Esophagus squamous epithelium (tissue), 5 donors: ENCODE measurements around the gene C1orf115. TPM values are rescaled to one million over a fixed set of nuclear protein-coding genes. Genes with fewer than 3 reads are reported as not detected.

Source experiments
- DNase-seq: peaks from one replicate; lab custom pipeline; 2025; lab: John Stamatoyannopoulos, UW
- H3K27ac ChIP-seq, 4 donors: fragments of 200-600 bp; sonication (generic); one replicate each; pipeline ENCODE4 v1.5.1; 2016 to 2019; ENCODE audit warnings: mild to moderate bottlenecking in 1 of 4
- H3K27me3 ChIP-seq, 4 donors: fragments of 200-600 bp; sonication (generic); 1 replicate in 3 of 4; 2 replicates in 1 of 4; pipeline versions ENCODE4 v1.5.1 to v1.6.0; 2017 to 2021; ENCODE audit warnings: antibody characterized with exemption in 1 of 4
- H3K36me3 ChIP-seq, 3 donors: fragments of 200-600 bp; sonication (generic); one replicate each; pipeline ENCODE4 v1.5.1; 2016 to 2019
- H3K4me1 ChIP-seq, 3 donors: fragments of 200-600 bp; sonication (generic); one replicate each; pipeline ENCODE4 v1.5.1; 2017 to 2019
- H3K4me3 ChIP-seq, 4 donors: fragments of 200-600 bp; sonication (generic); 1 replicate in 3 of 4; 2 replicates in 1 of 4; pipeline ENCODE4 v1.5.1; 2016 to 2019; ENCODE audit warnings: mild to moderate bottlenecking in 2 of 4, moderate library complexity in 1 of 4
- H3K9me3 ChIP-seq, 3 donors: fragments of 200-600 bp; sonication (generic); one replicate each; pipeline ENCODE4 v1.5.1; 2016 to 2019
- POLR2A ChIP-seq, 4 donors: fragments of 450-650 bp; IDR thresholded peaks; one replicate each; pipeline ENCODE4 v1.6.1; 2017; ENCODE audit warnings: antibody characterized with exemption in 4 of 4, mild to moderate bottlenecking in 4 of 4, moderate library complexity in 3 of 4
- WGBS, 2 donors: methylation state at CpG; one replicate each; pipeline ENCODE4 v1.1.5; 2018; 5-methylcytosine and 5-hydroxymethylcytosine counted together
- intact Hi-C: fragments of 100-400 bp; cut with DNase I; formaldehyde crosslinking; loops from one replicate; pipeline ENCODE4 v1.15.0; 2022
- total RNA-seq, 4 donors: library from RNA; depleted of rRNA; stranded (reverse); fragments of >200 nt; gene quantifications; one replicate each; pipeline ENCODE4 v1.1.0, GENCODE V29; 2016
- TF ChIP-seq, protein P1 (sequence below), 6 experiments: fragments of 450-650 bp in 4 of 6; fragments of 200-600 bp in 2 of 6; sonication (generic) in 2 of 6; IDR thresholded peaks; one replicate each; pipeline ENCODE4 v1.5.1; 2016 to 2019; ENCODE audit warnings: antibody characterized with exemption in 6 of 6, mild to moderate bottlenecking in 4 of 6, moderate library complexity in 4 of 6
- donor health status: DM: yes; HTN: yes; CAD: no.

C1orf115 gene
- total RNA-seq, 4 donors from 2014 or later = 1.1 to 7.8 (median 4.2) TPM

DNA sequence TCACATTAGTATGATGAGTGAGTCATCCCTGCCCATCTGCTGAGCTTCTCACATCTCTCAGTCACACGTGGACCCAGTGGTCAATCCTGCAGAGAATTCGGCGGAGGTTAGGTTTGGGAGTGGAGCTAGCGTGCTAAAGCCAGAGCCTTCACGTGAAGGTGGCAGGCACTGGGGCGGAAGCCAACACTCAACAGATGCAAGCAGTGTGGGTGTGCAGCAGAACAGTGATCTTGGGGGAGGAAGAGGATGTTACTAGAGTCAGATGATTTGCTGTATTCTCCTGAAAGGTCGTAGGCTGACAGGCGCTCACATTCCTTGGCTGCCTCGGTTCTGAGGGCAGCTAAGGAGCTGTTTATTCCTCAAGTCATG lies 6.7 kb downstream of the C1orf115 start:
- Histone ChIP-seq H3K27me3 (peaks cover 0 to 20% (median 0%) of the 10 kb centered on the region in 4 donors), H3K4me1 (peaks cover 0 to 17% (median 3%) of the 10 kb centered on the region in 3 donors), H3K4me3 (no peak overlapping the region), H3K36me3 (no peaks in the 10 kb centered on the region), H3K9me3 (no peaks in the 10 kb centered on the region), H3K27ac (no peak overlapping the region)
- WGBS, 2 donors = 60 to 71% methylated on average over 9 of the region's 9 CpGs
- TF ChIP-seq, protein P1, sequence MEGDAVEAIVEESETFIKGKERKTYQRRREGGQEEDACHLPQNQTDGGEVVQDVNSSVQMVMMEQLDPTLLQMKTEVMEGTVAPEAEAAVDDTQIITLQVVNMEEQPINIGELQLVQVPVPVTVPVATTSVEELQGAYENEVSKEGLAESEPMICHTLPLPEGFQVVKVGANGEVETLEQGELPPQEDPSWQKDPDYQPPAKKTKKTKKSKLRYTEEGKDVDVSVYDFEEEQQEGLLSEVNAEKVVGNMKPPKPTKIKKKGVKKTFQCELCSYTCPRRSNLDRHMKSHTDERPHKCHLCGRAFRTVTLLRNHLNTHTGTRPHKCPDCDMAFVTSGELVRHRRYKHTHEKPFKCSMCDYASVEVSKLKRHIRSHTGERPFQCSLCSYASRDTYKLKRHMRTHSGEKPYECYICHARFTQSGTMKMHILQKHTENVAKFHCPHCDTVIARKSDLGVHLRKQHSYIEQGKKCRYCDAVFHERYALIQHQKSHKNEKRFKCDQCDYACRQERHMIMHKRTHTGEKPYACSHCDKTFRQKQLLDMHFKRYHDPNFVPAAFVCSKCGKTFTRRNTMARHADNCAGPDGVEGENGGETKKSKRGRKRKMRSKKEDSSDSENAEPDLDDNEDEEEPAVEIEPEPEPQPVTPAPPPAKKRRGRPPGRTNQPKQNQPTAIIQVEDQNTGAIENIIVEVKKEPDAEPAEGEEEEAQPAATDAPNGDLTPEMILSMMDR (IDR thresholded peaks at IDR 0.05) = no peak
- no peak for TF ChIP-seq POLR2A (IDR thresholded peaks at IDR 0.05)
- no peak for DNase-seq
- intact Hi-C loops = loop anchor here (10.0 kb wide), 1 partner anchor 78 kb away; no protein-coding TSS in a partner anchor

DNA sequence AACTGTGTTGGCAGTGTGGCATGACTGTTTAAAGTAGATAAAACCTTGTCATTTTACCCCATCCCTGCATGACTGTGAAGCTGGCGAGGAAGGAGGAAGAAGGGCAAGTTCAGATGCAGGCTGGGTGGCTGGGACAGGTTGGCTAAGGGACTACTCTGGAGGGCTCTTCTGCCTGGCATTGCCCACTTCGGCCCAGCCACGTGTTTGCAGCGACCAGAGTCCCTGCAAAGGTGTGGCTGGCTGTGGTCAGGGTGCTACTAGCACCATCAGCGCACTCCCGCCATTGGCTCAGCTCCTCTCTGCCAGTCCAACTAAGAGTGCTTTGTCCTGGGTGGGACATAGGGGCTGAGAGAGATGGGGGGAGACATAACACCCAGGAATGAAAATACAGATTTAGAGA lies 7.2 kb downstream of the C1orf115 start:
- TF ChIP-seq, protein P1 (IDR thresholded peaks at IDR 0.05) = no peak
- TF ChIP-seq POLR2A (IDR thresholded peaks at IDR 0.05) = no peak
- no peak for DNase-seq
- Histone ChIP-seq H3K4me1 (peaks cover 0 to 17% (median 3%) of the 10 kb centered on the region in 3 donors), H3K9me3 (no peaks in the 10 kb centered on the region), H3K36me3 (no peaks in the 10 kb centered on the region), H3K4me3 (no peak overlapping the region), H3K27me3 (peaks cover 0 to 21% (median 0%) of the 10 kb centered on the region in 4 donors), H3K27ac (no peak overlapping the region)
- intact Hi-C loops = loop anchor here (10.0 kb wide), 1 partner anchor 77 kb away; no protein-coding TSS in a partner anchor
- WGBS, 2 donors = 82% methylated on average over 3 to 6 of the region's 6 CpGs

DNA sequence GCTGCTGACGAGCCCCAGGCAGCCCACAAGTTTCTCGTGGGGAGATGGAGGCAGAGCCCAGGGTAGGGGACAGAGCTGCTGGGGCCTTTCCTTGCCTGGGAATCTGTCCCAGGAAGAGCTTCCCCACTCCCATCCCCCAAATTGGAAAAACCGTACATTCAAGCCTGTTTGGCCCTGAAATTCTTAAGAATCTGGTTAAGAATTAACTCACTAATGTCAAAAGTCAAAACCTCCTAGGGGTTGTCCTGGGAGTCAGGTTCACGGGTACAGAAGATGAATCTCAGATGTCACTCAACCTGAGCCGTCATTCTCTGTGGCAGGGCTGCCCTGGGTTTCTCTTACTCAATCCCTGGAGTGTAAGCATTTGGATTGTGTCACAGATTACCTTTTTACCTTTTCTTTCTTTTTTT lies 8.4 kb downstream of the C1orf115 start:
- Histone ChIP-seq H3K27me3 (peaks cover 0 to 34% (median 0%) of the 10 kb centered on the region in 4 donors), H3K4me3 (no peak overlapping the region), H3K27ac (no peak overlapping the region), H3K4me1 (peaks cover 0 to 17% (median 3%) of the 10 kb centered on the region in 3 donors), H3K9me3 (no peaks in the 10 kb centered on the region), H3K36me3 (no peaks in the 10 kb centered on the region)
- intact Hi-C loops = loop anchor here (10.0 kb wide), 1 partner anchor 76 kb away; no protein-coding TSS in a partner anchor
- 82 to 92% methylated on average over 5 of the region's 5 CpGs for WGBS, 2 donors
- no peak for TF ChIP-seq POLR2A (IDR thresholded peaks at IDR 0.05)
- TF ChIP-seq, protein P1 (IDR thresholded peaks at IDR 0.05) = no peak
- DNase-seq = no peak

DNA sequence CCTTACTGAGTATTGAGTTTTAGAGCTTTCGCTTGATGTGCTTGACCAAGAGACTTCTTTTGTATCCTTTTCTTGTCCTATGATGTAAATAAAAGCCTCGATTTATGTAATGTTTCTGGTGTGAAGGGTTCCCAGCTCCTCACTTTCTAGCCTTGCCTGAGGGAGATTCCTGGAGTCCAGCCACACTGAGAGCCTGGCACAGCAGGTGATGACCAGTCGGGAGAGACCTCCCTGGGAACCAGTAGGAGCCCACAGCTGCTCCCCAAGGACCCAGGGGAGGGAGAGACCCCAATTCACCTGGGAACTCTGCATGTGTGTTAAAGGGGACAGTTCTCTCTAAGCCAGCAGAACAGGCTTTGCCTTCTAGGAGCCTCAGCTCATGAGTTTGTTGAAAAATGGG lies 8.9 kb downstream of the C1orf115 start:
- WGBS, 2 donors = 85 to 100% methylated on average over 2 of the region's 3 CpGs
- Histone ChIP-seq H3K4me1 (peaks cover 0 to 17% (median 3%) of the 10 kb centered on the region in 3 donors), H3K4me3 (no peak overlapping the region), H3K27me3 (peaks cover 0 to 36% (median 0%) of the 10 kb centered on the region in 4 donors), H3K36me3 (no peaks in the 10 kb centered on the region), H3K9me3 (no peaks in the 10 kb centered on the region), H3K27ac (no peak overlapping the region)
- TF ChIP-seq, protein P1 (IDR thresholded peaks at IDR 0.05) = no peak
- TF ChIP-seq POLR2A (IDR thresholded peaks at IDR 0.05) = no peak
- no peak for DNase-seq
- intact Hi-C loops = loop anchor here (10.0 kb wide), 1 partner anchor 76 kb away; no protein-coding TSS in a partner anchor

- 11 to 34% methylated on average over 2 of the region's 2 CpGs for WGBS, 2 donors
- H3K27ac ChIP-seq = no peak overlapping the region
Observed at GRCh38 chr1:220700556-220701179, 10.5 kb downstream of the C1orf115 start.

More at GRCh38 chr1:220700556-220701179, 10.5 kb downstream of the C1orf115 start:
- Histone ChIP-seq H3K4me1 (peaks cover 0 to 17% (median 3%) of the 10 kb centered on the region in 3 donors), H3K9me3 (no peaks in the 10 kb centered on the region), H3K4me3 (no peak overlapping the region), H3K36me3 (no peaks in the 10 kb centered on the region), H3K27me3 (peaks cover 0 to 48% (median 0%) of the 10 kb centered on the region in 4 donors)
- intact Hi-C loops = no loop called here
- TF ChIP-seq, protein P1 (IDR thresholded peaks at IDR 0.05) = no peak
- TF ChIP-seq POLR2A (IDR thresholded peaks at IDR 0.05) = no peak
- DNase-seq = no peak
